Endothelial cell of umbilical vein (primary cell): ENCODE results near the gene A1CF.

Source experiments
- EZH2 ChIP-seq: IDR thresholded peaks from 2 replicates; pipeline ENCODE4 v1.6.1; 2012; ENCODE audit warnings: borderline replicate concordance, low read depth, mild to moderate bottlenecking, moderate library complexity, low read length, inconsistent platforms; ENCODE audit not compliant: severe bottlenecking
- JUN ChIP-seq: IDR thresholded peaks from 2 replicates; pipeline ENCODE4 v1.6.1; 2011; ENCODE audit warnings: borderline replicate concordance, low read depth; ENCODE audit not compliant: insufficient read length, insufficient read depth
- MAX ChIP-seq: IDR thresholded peaks from 2 replicates; pipeline ENCODE4 v1.6.1; 2011; ENCODE audit not compliant: insufficient read depth, insufficient read length
- MYC ChIP-seq: IDR thresholded peaks from one replicate; pipeline ENCODE4 v1.6.1; 2011; ENCODE audit warnings: mild to moderate bottlenecking, low read depth, low read length
- POLR2A ChIP-seq: IDR thresholded peaks from 2 replicates; pipeline ENCODE4 v1.6.1; 2012; ENCODE audit warnings: low read depth, mild to moderate bottlenecking, control low read depth, low read length
- TF ChIP-seq, protein P1 (sequence below), 2 donors: IDR thresholded peaks; 1 replicate in 1 of 2; 2 replicates in 1 of 2; pipeline ENCODE4 v1.5.1; 2011; ENCODE audit warnings: low read length in 2 of 2, mild to moderate bottlenecking in 2 of 2, moderate library complexity in 2 of 2, control low read depth in 1 of 2, inconsistent platforms in 1 of 2, low read depth in 1 of 2; ENCODE audit not compliant: insufficient read depth in 1 of 2; ENCODE audit errors: extremely low read depth in 1 of 2

DNA sequence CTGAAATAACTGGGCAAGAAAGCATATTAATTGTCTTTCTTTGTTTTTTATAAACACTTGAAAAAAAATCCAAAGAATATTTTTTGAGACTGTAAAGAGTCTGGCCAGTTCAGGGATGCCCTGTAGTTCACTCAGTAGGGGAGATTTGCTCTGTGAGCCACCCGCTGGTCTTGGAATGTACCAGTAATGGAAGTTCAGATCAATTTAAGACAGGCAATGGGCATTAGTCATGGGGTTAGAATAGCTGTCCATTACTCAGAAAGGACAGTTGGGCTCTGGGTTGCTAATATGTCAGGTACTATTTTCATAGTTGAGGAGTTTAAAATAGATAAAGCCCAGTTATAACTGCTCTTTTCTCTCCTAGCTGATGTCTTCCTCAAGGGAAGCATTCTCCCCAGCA, 38.7 kb downstream of the A1CF start:
- TF ChIP-seq, protein P1, sequence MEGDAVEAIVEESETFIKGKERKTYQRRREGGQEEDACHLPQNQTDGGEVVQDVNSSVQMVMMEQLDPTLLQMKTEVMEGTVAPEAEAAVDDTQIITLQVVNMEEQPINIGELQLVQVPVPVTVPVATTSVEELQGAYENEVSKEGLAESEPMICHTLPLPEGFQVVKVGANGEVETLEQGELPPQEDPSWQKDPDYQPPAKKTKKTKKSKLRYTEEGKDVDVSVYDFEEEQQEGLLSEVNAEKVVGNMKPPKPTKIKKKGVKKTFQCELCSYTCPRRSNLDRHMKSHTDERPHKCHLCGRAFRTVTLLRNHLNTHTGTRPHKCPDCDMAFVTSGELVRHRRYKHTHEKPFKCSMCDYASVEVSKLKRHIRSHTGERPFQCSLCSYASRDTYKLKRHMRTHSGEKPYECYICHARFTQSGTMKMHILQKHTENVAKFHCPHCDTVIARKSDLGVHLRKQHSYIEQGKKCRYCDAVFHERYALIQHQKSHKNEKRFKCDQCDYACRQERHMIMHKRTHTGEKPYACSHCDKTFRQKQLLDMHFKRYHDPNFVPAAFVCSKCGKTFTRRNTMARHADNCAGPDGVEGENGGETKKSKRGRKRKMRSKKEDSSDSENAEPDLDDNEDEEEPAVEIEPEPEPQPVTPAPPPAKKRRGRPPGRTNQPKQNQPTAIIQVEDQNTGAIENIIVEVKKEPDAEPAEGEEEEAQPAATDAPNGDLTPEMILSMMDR (IDR thresholded peaks at IDR 0.05; ENCODE audit: extremely low read depth in 1 of 2, insufficient read depth in 1 of 2, low read depth in 1 of 2, low read length in 2 of 2), result no peak
- TF ChIP-seq POLR2A (no peak), MAX (no peak), EZH2 (no peak), JUN (no peak), MYC (no peak)
